Smooth muscle cell of trachea (primary cell): Measurements from ENCODE around the gene GRIK4. TPM values are rescaled to one million over a fixed set of nuclear protein-coding genes. Genes with fewer than 3 reads are reported as not detected.

ENCODE experiments used
- total RNA-seq: library from RNA; depleted of rRNA; stranded (reverse); fragments of >200 nt; gene quantifications from 2 replicates; pipeline ENCODE4 v1.2.1, GENCODE V29; 2014

The GRIK4 gene, protein sequence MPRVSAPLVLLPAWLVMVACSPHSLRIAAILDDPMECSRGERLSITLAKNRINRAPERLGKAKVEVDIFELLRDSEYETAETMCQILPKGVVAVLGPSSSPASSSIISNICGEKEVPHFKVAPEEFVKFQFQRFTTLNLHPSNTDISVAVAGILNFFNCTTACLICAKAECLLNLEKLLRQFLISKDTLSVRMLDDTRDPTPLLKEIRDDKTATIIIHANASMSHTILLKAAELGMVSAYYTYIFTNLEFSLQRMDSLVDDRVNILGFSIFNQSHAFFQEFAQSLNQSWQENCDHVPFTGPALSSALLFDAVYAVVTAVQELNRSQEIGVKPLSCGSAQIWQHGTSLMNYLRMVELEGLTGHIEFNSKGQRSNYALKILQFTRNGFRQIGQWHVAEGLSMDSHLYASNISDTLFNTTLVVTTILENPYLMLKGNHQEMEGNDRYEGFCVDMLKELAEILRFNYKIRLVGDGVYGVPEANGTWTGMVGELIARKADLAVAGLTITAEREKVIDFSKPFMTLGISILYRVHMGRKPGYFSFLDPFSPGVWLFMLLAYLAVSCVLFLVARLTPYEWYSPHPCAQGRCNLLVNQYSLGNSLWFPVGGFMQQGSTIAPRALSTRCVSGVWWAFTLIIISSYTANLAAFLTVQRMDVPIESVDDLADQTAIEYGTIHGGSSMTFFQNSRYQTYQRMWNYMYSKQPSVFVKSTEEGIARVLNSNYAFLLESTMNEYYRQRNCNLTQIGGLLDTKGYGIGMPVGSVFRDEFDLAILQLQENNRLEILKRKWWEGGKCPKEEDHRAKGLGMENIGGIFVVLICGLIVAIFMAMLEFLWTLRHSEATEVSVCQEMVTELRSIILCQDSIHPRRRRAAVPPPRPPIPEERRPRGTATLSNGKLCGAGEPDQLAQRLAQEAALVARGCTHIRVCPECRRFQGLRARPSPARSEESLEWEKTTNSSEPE
- 0.15 and 0.99 TPM in 2 replicates for total RNA-seq

DNA sequence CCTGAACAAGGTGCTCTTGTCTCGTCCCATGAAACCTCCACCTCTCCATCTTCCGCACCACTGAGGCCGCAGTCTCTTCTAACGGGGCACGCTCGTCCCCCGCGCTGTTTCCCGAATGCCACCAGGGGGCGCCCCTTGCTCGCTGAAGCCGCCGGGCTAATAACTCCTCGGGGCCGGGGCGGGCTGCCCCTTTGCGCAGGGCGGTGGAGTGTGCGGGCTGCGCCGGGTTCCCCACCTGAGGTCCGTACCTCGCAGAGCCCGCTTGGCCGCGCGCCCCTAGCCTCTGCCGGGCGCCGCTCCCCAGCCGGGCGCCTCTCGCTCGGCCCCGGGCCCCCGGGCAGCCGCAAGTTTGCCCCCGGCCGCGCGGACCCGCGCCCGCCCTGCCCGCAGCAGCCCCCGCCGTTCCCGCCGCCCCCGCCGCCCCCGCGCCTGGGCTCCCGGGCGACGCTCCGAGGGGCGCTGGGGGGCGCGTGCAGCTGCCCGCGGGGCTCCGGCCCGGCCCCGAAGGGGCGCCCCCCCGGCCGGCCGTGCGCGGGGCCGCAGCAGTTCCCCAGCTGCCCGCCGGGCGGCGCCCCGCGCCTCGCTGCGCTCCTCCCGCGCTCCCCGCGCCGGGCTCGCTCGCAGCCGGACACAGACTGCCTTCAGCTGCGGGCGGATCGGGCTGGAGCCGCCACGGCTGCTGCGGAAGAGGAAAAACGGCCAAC, at the start of gene GRIK4:
Gene GRIK4 (plus strand): TSS at position 633 of the 704 bp plus-strand sequence. CDS start 148,571 bp downstream, outside the sequence.

DNA sequence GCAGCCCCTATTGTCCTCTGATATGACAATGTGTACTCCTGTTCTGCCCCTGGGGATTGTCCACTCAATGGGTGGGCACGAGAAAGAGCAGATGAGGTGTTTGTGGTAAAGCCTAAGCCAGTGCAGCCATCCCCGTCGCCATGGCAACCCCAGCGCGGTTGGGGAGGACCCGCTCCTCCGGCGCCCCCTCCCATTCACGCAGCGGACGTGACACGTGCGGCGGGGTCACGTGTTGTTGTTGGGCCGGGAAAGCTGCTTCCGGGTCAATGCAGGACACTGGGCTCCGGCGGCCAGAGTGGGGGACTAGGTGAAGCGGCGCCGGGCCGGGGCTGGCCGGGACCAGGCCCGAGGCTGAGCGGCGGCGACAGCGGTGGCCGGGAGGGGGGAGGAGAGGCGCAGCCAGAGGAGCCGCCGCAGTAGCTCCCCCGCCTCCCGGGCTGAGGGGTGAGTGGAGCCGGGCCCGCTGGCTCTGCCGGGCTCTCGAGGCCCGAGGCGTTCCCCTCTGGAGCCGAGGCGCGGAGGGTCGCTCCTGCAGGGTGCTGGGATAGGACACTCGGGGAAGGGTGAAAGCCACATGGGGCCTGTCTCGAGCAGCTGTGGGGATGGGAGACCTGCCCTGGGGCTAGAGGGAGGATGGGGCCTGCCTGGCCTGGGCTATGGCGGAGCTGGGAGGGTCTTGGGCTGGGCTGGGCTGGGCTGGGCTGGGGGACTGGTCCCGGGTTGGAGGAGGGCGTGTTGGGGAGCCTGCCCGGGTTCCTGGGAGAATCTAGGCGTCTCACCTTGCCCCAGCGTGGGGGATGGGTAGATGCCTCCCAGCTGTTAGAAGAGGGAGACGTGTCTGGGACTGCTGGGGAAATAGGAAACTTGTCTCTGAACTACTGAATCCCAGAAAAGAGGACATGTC, 512.6 kb downstream of the GRIK4 start, which contains the start of gene TBCEL:
Gene TBCEL (plus strand): TSS at position 255 of the 904 bp plus-strand sequence. CDS start 21,589 bp downstream, outside the sequence.

Other genes with a start within 250 kb of the GRIK4 start
- 9.4 and 10.0 TPM in 2 replicates for gene TLCD5, start 186.4 kb upstream of the GRIK4 start, total RNA-seq
- 101 and 124 TPM in 2 replicates for gene ARHGEF12, start 175.3 kb upstream of the GRIK4 start, total RNA-seq